GM21619 (cell line): Measurements from ENCODE around the gene RETSAT.
A peak's percentile ranks its signal among the peaks of the same experiment; 100 is the strongest.
"Not testable (repeated sequence)": the region's sequence is repeated elsewhere in the genome, so short reads cannot be mapped to it uniquely, and the experiment has no call there.

Experiments
- ATAC-seq: cut with Tn5 transposase; IDR thresholded peaks from one replicate; pipeline ENCODE4 v1.9.1; 2021; ENCODE audit not compliant: unreplicated experiment

Gene RETSAT

GRCh38 chr2:85354286-85355072 is at the start of gene RETSAT, which contains the start of gene ELMOD3:
RETSAT (minus strand) TSS chr2:85354528; CDS start chr2:85354507, 21 bp downstream.
ELMOD3 (plus strand) TSS chr2:85354769; CDS start chr2:85357199, 2,430 bp downstream.
- peak; percentile 96 for ATAC-seq

- ATAC-seq = no peak
These were observed 47.5 kb upstream of the RETSAT start for GRCh38 chr2:85401844-85402243.

- no peak for ATAC-seq
These were observed 47.1 kb upstream of the RETSAT start for GRCh38 chr2:85401464-85401805.

- ATAC-seq = no peak
These were observed 46.5 kb upstream of the RETSAT start for GRCh38 chr2:85400541-85401463.

- ATAC-seq = no peak
These were observed 45.7 kb upstream of the RETSAT start for GRCh38 chr2:85400023-85400422.

- ATAC-seq = no peak
These were observed 44.8 kb upstream of the RETSAT start for GRCh38 chr2:85399183-85399455.

- no peak for ATAC-seq
These were observed 44.3 kb upstream of the RETSAT start for GRCh38 chr2:85398426-85399182.

- ATAC-seq = no peak
These were observed 43.6 kb upstream of the RETSAT start for GRCh38 chr2:85397925-85398331.

GRCh38 chr2:85396531-85397470 is 42.5 kb upstream of the RETSAT start:
- no peak for ATAC-seq

GRCh38 chr2:85395912-85396475 is 41.7 kb upstream of the RETSAT start:
- no peak for ATAC-seq

GRCh38 chr2:85394976-85395375 is 40.6 kb upstream of the RETSAT start:
- no peak for ATAC-seq

- ATAC-seq = no peak
These were observed 39.9 kb upstream of the RETSAT start for GRCh38 chr2:85394261-85394681.

GRCh38 chr2:85393836-85394235 is 39.5 kb upstream of the RETSAT start:
- ATAC-seq = no peak

GRCh38 chr2:85390941-85391669 is 36.8 kb upstream of the RETSAT start:
- ATAC-seq = no peak

- no peak for ATAC-seq
These were observed 34.7 kb upstream of the RETSAT start for GRCh38 chr2:85388878-85389538.

GRCh38 chr2:85387754-85388153 is 33.4 kb upstream of the RETSAT start:
- no peak for ATAC-seq

GRCh38 chr2:85385746-85386145 is 31.4 kb upstream of the RETSAT start:
- no peak for ATAC-seq

- ATAC-seq = no peak
These were observed 29.5 kb upstream of the RETSAT start for GRCh38 chr2:85383850-85384249.

- ATAC-seq = not testable (repeated sequence)
These were observed 28.8 kb upstream of the RETSAT start for GRCh38 chr2:85383151-85383550.
